Stomach (tissue), 4 donors: ENCODE data around the gene DPP6.

ENCODE experiments used
- EP300 ChIP-seq: sonication (generic); formaldehyde crosslinking; IDR thresholded peaks from one replicate; pipeline ENCODE4 v1.6.1; 2017; ENCODE audit warnings: antibody characterized with exemption
- POLR2A ChIP-seq, 4 donors: fragments of 450-650 bp; IDR thresholded peaks; one replicate each; pipeline ENCODE4 v1.6.1; 2016; ENCODE audit warnings: antibody characterized with exemption in 4 of 4, control low read depth in 2 of 4, mild to moderate bottlenecking in 1 of 4, moderate library complexity in 1 of 4
- POLR2AphosphoS5 ChIP-seq, 3 donors: sonication (generic); formaldehyde crosslinking; IDR thresholded peaks; one replicate each; pipeline ENCODE4 v1.6.1; 2016; ENCODE audit warnings: antibody characterized with exemption in 3 of 3
- TF ChIP-seq, protein P1 (sequence below), 7 experiments: fragments of 450-650 bp in 4 of 7; fragments of 200-600 bp in 3 of 7; sonication (generic) in 3 of 7; IDR thresholded peaks; one replicate each; pipeline ENCODE4 v1.5.1; 2016 to 2019; ENCODE audit warnings: antibody characterized with exemption in 7 of 7, control low read depth in 2 of 7, mild to moderate bottlenecking in 1 of 7

DNA sequence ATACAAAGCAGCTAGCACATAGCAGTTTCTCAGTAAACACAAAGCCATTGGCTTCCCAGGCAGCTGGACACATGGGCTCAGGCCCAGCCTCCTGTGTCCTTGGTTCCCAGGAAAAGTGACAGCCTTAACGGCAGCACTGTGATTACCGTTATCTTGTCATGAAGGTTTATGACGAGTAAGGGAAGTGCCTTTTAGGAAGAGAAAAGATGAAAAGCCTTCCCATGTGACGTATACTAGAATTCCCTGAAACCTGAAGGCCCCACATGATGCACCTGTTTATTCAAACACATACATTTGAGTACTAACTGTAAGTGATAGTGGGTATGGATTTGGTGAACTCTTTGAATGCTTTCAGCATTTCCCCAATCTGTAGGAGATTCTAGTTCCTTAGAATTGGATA lies 244.2 kb downstream of the DPP6 start:
- TF ChIP-seq, protein P1, sequence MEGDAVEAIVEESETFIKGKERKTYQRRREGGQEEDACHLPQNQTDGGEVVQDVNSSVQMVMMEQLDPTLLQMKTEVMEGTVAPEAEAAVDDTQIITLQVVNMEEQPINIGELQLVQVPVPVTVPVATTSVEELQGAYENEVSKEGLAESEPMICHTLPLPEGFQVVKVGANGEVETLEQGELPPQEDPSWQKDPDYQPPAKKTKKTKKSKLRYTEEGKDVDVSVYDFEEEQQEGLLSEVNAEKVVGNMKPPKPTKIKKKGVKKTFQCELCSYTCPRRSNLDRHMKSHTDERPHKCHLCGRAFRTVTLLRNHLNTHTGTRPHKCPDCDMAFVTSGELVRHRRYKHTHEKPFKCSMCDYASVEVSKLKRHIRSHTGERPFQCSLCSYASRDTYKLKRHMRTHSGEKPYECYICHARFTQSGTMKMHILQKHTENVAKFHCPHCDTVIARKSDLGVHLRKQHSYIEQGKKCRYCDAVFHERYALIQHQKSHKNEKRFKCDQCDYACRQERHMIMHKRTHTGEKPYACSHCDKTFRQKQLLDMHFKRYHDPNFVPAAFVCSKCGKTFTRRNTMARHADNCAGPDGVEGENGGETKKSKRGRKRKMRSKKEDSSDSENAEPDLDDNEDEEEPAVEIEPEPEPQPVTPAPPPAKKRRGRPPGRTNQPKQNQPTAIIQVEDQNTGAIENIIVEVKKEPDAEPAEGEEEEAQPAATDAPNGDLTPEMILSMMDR (IDR thresholded peaks at IDR 0.05), result no peak
- TF ChIP-seq EP300 (no peak), POLR2AphosphoS5 (IDR thresholded peaks at IDR 0.05) (no peak), POLR2A (IDR thresholded peaks at IDR 0.05) (no peak)
